Measurements from ENCODE around the gene C4orf50. TPM values are rescaled to one million over a fixed set of nuclear protein-coding genes. Genes with fewer than 3 reads are reported as not detected.

C4orf50 gene
- total and polyA plus RNA-seq, 12 donors, result 0.08 to 1.4 (median 0.56) TPM; not detected in 4

DNA sequence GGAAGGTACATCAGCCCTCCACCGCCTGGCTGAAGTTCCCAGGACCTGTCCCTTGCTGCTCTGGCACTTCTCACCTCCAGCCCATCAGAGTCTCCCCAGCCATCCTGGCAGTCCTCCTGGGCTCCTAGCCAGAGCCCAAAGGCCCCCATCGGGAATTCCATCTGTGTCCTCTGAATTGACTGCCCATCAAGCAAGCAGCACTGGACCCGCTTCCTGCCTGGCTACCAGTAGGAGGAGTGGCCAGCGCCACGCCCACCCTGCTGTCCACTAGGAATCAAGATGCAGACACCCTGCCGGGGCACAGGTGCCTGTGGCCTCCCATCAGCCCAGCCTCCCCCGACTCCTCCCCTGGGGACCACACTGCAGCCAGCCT is 47.2 kb downstream of the C4orf50 start:
- intact Hi-C loops (cut with DNase I), result no loop called here

DNA sequence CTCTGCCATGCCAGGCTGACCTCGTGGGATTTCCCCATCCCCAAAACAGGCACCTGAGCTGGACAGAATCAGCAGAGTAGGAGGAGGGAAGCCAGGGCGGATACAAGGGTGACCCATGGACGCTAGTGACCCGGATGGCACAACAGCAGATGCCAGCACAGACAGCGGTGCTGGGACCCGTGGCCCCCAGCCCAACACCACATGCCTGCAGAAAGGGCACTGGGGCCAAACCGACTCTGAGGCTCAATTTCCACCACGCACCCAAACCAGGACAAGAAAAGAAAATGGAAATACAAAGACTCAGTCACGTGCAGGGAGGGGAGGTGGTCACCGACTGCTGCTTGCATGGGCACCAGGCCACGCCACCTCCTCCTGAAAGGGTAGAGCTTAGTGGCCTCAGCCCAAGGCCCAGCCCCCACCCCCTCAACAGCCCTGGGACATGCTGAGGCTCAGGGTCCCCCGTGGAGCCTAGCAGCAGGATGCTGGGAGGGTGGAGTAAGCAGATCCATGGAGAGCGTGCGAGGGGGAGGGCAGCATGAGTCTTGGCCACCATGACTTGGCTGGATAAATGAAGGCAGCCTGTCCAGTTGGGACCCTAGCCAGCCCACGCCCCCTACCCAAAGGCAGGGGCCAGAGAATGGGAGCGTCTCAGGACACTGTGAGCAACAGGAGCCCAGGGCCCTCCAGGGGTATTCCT is 47.7 kb downstream of the C4orf50 start:
- 74 to 85% (median 79%) methylated on average over 12 to 16 of the region's 16 CpGs for WGBS, 4 donors
- no peak for TF ChIP-seq POLR2A (IDR thresholded peaks at IDR 0.05)
- TF ChIP-seq, protein P1, sequence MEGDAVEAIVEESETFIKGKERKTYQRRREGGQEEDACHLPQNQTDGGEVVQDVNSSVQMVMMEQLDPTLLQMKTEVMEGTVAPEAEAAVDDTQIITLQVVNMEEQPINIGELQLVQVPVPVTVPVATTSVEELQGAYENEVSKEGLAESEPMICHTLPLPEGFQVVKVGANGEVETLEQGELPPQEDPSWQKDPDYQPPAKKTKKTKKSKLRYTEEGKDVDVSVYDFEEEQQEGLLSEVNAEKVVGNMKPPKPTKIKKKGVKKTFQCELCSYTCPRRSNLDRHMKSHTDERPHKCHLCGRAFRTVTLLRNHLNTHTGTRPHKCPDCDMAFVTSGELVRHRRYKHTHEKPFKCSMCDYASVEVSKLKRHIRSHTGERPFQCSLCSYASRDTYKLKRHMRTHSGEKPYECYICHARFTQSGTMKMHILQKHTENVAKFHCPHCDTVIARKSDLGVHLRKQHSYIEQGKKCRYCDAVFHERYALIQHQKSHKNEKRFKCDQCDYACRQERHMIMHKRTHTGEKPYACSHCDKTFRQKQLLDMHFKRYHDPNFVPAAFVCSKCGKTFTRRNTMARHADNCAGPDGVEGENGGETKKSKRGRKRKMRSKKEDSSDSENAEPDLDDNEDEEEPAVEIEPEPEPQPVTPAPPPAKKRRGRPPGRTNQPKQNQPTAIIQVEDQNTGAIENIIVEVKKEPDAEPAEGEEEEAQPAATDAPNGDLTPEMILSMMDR (IDR thresholded peaks at IDR 0.05), result no peak
- Histone ChIP-seq H3K27ac (no peak overlapping the region), H3K27me3 (peaks cover 6% of the 10 kb centered on the region), H3K9me3 (replicated peaks in 1 of 3) (no peaks in the 10 kb centered on the region), H3K4me3 (no peak overlapping the region), H3K36me3 (replicated peaks in 1 of 2) (no peaks in the 10 kb centered on the region), H3K4me1 (replicated peaks in 1 of 2) (no peaks in the 10 kb centered on the region)
- no peak for DNase-seq
- intact Hi-C loops (cut with DNase I), result no loop called here

More for the DNA sequence above, 47.2 kb downstream of the C4orf50 start:
- DNase-seq, result no peak
- Histone ChIP-seq H3K27ac (no peak overlapping the region), H3K4me3 (no peak overlapping the region), H3K4me1 (replicated peaks in 1 of 2) (no peaks in the 10 kb centered on the region), H3K36me3 (replicated peaks in 1 of 2) (no peaks in the 10 kb centered on the region), H3K9me3 (replicated peaks in 1 of 3) (no peaks in the 10 kb centered on the region), H3K27me3 (peaks cover 6% of the 10 kb centered on the region)
- WGBS, 4 donors, result 71 to 82% (median 77%) methylated on average over 3 to 7 of the region's 7 CpGs
- TF ChIP-seq, protein P1 (IDR thresholded peaks at IDR 0.05), result no peak
- TF ChIP-seq POLR2A (IDR thresholded peaks at IDR 0.05), result no peak

DNA sequence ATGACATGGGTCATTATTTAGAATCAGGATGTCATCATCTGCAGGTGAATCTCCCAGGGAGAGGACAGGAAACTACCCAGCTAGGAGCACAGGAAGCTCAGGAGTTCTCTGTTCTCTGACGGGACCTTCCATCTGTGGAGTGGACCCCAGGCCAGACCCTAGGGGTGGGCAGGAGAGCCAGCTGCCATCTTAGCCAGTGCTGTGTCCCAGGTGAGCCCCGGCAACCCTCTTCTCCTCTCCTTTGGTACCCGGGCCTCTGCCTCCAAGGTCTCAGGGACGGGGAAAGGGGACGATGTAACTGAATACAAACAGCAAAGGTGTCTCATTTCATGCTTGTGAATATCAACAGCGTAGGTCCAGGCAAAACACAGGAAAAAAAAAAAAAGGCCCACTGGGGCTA is 48.5 kb downstream of the C4orf50 start:
- H3K27ac ChIP-seq, result no peak overlapping the region
- no peaks in the 10 kb centered on the region for H3K4me1 ChIP-seq (replicated peaks in 1 of 2)
- no peaks in the 10 kb centered on the region for H3K9me3 ChIP-seq (replicated peaks in 1 of 3)
- TF ChIP-seq, protein P1 (IDR thresholded peaks at IDR 0.05), result no peak
- no peak for TF ChIP-seq POLR2A (IDR thresholded peaks at IDR 0.05)
- H3K36me3 ChIP-seq (replicated peaks in 1 of 2), result no peaks in the 10 kb centered on the region
- H3K4me3 ChIP-seq, result no peak overlapping the region
- intact Hi-C loops (cut with DNase I), result no loop called here
- peaks cover 6% of the 10 kb centered on the region for H3K27me3 ChIP-seq
- DNase-seq, result no peak
- 75 to 84% (median 80%) methylated on average over 5 to 6 of the region's 6 CpGs for WGBS, 4 donors

DNA sequence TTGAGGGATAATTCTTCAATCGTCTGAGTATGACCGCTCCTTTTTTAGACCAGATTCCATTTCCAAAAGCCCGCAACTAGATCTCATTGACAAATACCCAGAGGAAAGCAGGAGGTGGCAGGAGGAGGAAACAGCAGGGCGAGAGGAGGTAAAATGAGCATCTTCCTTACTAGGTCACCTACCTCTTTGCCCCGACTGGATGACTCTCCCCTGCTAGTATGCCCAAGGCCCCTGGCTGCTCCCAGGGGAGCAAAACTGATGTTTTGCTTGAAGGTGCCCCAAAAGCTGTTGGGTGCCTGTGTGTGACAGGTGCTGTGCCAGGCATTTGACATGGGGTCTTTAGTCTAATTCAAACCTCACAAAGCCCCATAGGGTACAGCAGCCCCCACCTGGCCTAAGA is 48.9 kb downstream of the C4orf50 start:
- H3K9me3 ChIP-seq (replicated peaks in 1 of 3), result no peaks in the 10 kb centered on the region
- no peaks in the 10 kb centered on the region for H3K4me1 ChIP-seq (replicated peaks in 1 of 2)
- intact Hi-C loops (cut with DNase I), result no loop called here
- H3K27ac ChIP-seq, result no peak overlapping the region
- no peaks in the 10 kb centered on the region for H3K36me3 ChIP-seq (replicated peaks in 1 of 2)
- no peak overlapping the region for H3K4me3 ChIP-seq
- peaks cover 6% of the 10 kb centered on the region for H3K27me3 ChIP-seq
- DNase-seq, result no peak
- 71 to 90% (median 82%) methylated on average over 5 of the region's 5 CpGs for WGBS, 4 donors
- TF ChIP-seq POLR2A (IDR thresholded peaks at IDR 0.05), result no peak
- TF ChIP-seq, protein P1 (IDR thresholded peaks at IDR 0.05), result no peak
